Caco-2 (cell line): ENCODE data around the gene XBP1. TPM values are rescaled to one million over a fixed set of nuclear protein-coding genes. Genes with fewer than 3 reads are reported as not detected.

Source experiments
- BruUV-seq: library from RNA; stranded (reverse); fragments of 400-500 nt; replicated peaks from 2 replicates; lab custom pipeline; 2021; lab: Mats Ljungman, UMichigan
- CTCF ChIA-PET: fragments of 300-600 bp; sonication (Branson Sonifier 250); formaldehyde crosslinking; loops from one replicate; lab custom pipeline; 2022; ENCODE audit warnings: antibody characterized with exemption; lab: Charles Lee
- POLR2A ChIA-PET: fragments of 300-600 bp; sonication (Branson Sonifier 250); formaldehyde crosslinking; loops from one replicate; lab custom pipeline; 2022; ENCODE audit warnings: antibody characterized with exemption; lab: Charles Lee
- DNase-seq, 2 experiments: peaks; one replicate each; pipeline versions ENCODE4 v3.0.0 to v3.0.0-alpha.2; 2020 to 2022
- H3K27me3 ChIP-seq: replicated peaks from 2 replicates; pipeline ENCODE4 v1.6.0; 2011; ENCODE audit warnings: low read length; ENCODE audit not compliant: control insufficient read depth, insufficient read depth
- H3K36me3 ChIP-seq: 2 replicates; pipeline ENCODE4 v1.5.1; 2011; ENCODE audit warnings: low read length; ENCODE audit not compliant: control insufficient read depth, insufficient read depth
- H3K4me1 ChIP-seq: fragments of 250-450 bp; sonication (Bioruptor Pico); 2 replicates; pipeline ENCODE4 v1.5.1; 2020; ENCODE audit warnings: mild to moderate bottlenecking
- H3K4me3 ChIP-seq: 2 replicates; pipeline ENCODE4 v1.5.1; 2011; ENCODE audit warnings: low read depth, mild to moderate bottlenecking, control low read depth, low read length
- H3K9me3 ChIP-seq: fragments of 250-450 bp; sonication (Bioruptor Pico); 2 replicates; pipeline ENCODE4 v1.5.1; 2020; ENCODE audit warnings: mild to moderate bottlenecking, moderate library complexity
- H3K27ac Mint-ChIP-seq: one replicate; pipeline ENCODE4 v1.8.0; 2022; ENCODE audit warnings: mixed read lengths; ENCODE audit not compliant: unreplicated experiment
- H3K27me3 Mint-ChIP-seq: one replicate; pipeline ENCODE4 v1.8.0; 2022; ENCODE audit warnings: mixed read lengths; ENCODE audit not compliant: insufficient read depth, unreplicated experiment
- H3K36me3 Mint-ChIP-seq: one replicate; pipeline ENCODE4 v1.8.0; 2022; ENCODE audit warnings: mild to moderate bottlenecking, mixed read lengths; ENCODE audit not compliant: insufficient read depth, unreplicated experiment
- H3K4me1 Mint-ChIP-seq: one replicate; pipeline ENCODE4 v1.8.0; 2022; ENCODE audit warnings: low read depth, mixed read lengths; ENCODE audit not compliant: unreplicated experiment
- H3K4me3 Mint-ChIP-seq: one replicate; pipeline ENCODE4 v1.8.0; 2022; ENCODE audit warnings: mild to moderate bottlenecking, moderate library complexity, mixed read lengths; ENCODE audit not compliant: unreplicated experiment
- H3K9me3 Mint-ChIP-seq: one replicate; pipeline ENCODE4 v1.8.0; 2022; ENCODE audit warnings: mixed read lengths; ENCODE audit not compliant: unreplicated experiment
- intact Hi-C: fragments of 100-400 bp; cut with micrococcal nuclease; formaldehyde crosslinking; loops from one replicate; pipeline ENCODE4 v1.10.0; 2022; ENCODE audit not compliant: unreplicated experiment
- total RNA-seq: library from RNA; stranded (reverse); gene quantifications from 2 replicates; pipeline ENCODE4 v1.2.3, GENCODE V29; 2022
- TF ChIP-seq, protein P1 (sequence below), 2 experiments: fragments of 200-600 bp in 1 of 2; IDR thresholded peaks; 1 replicate in 1 of 2; 2 replicates in 1 of 2; pipeline versions ENCODE4 v1.5.1 to v1.8.0; 2011 to 2022; ENCODE audit warnings: antibody characterized with exemption in 1 of 2, control low read depth in 1 of 2, inconsistent platforms in 1 of 2, low read depth in 1 of 2, low read length in 1 of 2, mild to moderate bottlenecking in 1 of 2, moderate library complexity in 1 of 2; ENCODE audit not compliant: insufficient read depth in 1 of 2, severe bottlenecking in 1 of 2, unreplicated experiment in 1 of 2

The XBP1 gene
- total RNA-seq, 1 experiment from 2014 or later, result 215 TPM

DNA sequence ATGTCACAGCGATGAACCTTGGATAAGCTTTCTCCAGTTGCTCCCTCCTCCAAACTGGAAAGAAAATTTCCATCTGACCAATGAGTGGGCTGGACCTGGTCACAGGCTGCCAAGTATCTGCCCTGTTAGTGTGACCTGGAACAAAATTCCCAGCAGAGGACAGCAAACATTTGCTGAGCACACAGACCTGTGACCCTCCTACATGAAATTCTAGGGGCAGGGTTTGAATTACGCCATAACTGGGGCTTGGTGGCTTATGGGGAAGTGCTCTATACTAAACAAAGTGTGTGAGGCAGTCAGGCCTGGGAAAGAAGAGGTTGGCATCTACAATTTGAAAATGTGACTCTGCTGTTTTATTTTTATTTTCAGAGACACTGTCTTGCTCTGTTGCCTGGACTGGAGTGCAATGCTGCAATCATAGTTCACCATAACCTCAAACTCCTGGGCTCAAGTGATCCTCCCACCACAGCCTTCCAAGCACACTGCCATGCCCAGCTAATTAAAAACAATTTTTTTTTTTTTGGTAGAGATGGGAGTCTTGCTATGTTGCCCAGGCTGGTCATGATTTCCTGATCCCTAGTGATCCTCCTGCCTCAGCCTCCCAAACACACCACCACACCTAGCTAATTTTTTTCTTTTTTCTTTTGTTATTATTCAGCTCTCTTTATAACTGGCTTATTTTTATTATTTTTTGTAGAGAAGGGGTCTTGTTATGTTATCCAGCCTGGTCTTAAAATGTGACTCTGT is 13.6 kb upstream of the XBP1 start:
- Histone ChIP-seq H3K9me3 (no peaks in the 10 kb centered on the region), H3K36me3 (no peaks in the 10 kb centered on the region), H3K4me1 (peaks cover 85% of the 10 kb centered on the region), H3K4me3 (no peak overlapping the region), H3K27me3 (no peaks in the 10 kb centered on the region)
- Mint-ChIP-seq H3K4me1 (peaks cover 45% of the 10 kb centered on the region), H3K4me3 (peak overlapping the region; percentile 69), H3K27me3 (no peaks in the 10 kb centered on the region), H3K9me3 (no peaks in the 10 kb centered on the region), H3K36me3 (peaks cover 29% of the 10 kb centered on the region), H3K27ac (peak overlapping the region; percentile 93)
- ChIA-PET POLR2A (interaction anchor here (1.6 to 3.8 kb wide), 2 partner anchors 12 to 14 kb away, joined by 21 to 27 read pairs; partner anchors contain the start of gene XBP1), CTCF (interaction anchor here (0.7 to 1.9 kb wide), 5 partner anchors 9 to 227 kb away, joined by 3 to 9 read pairs (median 5); partner anchors contain the start of gene XBP1)
- intact Hi-C loops, result loop anchor here (2.0 to 5.0 kb wide), 2 partner anchors 15 to 68 kb away; partner anchors contain the start of gene ZNRF3
- TSS peak; percentile 59 for BruUV-seq
- TF ChIP-seq, protein P1, sequence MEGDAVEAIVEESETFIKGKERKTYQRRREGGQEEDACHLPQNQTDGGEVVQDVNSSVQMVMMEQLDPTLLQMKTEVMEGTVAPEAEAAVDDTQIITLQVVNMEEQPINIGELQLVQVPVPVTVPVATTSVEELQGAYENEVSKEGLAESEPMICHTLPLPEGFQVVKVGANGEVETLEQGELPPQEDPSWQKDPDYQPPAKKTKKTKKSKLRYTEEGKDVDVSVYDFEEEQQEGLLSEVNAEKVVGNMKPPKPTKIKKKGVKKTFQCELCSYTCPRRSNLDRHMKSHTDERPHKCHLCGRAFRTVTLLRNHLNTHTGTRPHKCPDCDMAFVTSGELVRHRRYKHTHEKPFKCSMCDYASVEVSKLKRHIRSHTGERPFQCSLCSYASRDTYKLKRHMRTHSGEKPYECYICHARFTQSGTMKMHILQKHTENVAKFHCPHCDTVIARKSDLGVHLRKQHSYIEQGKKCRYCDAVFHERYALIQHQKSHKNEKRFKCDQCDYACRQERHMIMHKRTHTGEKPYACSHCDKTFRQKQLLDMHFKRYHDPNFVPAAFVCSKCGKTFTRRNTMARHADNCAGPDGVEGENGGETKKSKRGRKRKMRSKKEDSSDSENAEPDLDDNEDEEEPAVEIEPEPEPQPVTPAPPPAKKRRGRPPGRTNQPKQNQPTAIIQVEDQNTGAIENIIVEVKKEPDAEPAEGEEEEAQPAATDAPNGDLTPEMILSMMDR (IDR thresholded peaks at IDR 0.05; ENCODE audit: insufficient read depth in 1 of 2, low read depth in 1 of 2, low read length in 1 of 2, severe bottlenecking in 1 of 2, unreplicated experiment in 1 of 2), result no peak
- DNase-seq, result peak; percentile 89 to 93

DNA sequence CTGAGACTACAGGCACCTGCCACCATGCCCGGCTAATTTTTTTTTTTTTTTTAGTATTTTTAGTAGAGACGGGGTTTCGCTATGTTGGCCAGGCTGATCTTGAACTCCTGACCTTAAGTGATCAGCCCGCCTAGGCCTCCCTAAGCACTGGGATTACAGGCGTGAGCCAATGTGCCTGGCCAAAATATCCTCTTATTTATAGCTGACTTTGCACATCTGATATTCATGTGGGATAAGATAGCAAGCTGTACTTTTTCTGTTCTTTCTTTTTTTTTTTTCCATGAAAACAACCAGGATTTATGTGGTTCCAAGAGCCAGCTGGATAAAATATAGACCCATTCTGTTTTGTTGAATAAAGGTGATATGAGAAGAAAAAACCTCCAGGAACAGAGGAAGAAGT is 12.1 kb upstream of the XBP1 start:
- Mint-ChIP-seq H3K27ac (peak overlapping the region; percentile 93), H3K27me3 (no peaks in the 10 kb centered on the region), H3K36me3 (peaks cover 17% of the 10 kb centered on the region), H3K4me3 (peak overlapping the region; percentile 69), H3K9me3 (no peaks in the 10 kb centered on the region), H3K4me1 (peaks cover 33% of the 10 kb centered on the region)
- intact Hi-C loops, result loop anchor here (2.0 to 5.0 kb wide), 2 partner anchors 16 to 70 kb away; partner anchors contain the start of gene ZNRF3
- CTCF ChIA-PET, result no interaction called here
- Histone ChIP-seq H3K36me3 (no peaks in the 10 kb centered on the region), H3K27me3 (no peaks in the 10 kb centered on the region), H3K4me3 (no peak overlapping the region), H3K9me3 (no peaks in the 10 kb centered on the region), H3K4me1 (peaks cover 84% of the 10 kb centered on the region)
- no peak for DNase-seq
- POLR2A ChIA-PET, result interaction anchor here (0.9 to 3.8 kb wide), 3 partner anchors 10 to 29 kb away, joined by 3 to 27 read pairs (median 21); partner anchors contain the start of gene XBP1
- TF ChIP-seq, protein P1 (IDR thresholded peaks at IDR 0.05; ENCODE audit: insufficient read depth in 1 of 2, low read depth in 1 of 2, low read length in 1 of 2, severe bottlenecking in 1 of 2, unreplicated experiment in 1 of 2), result no peak
- BruUV-seq, result no TSS peak

DNA sequence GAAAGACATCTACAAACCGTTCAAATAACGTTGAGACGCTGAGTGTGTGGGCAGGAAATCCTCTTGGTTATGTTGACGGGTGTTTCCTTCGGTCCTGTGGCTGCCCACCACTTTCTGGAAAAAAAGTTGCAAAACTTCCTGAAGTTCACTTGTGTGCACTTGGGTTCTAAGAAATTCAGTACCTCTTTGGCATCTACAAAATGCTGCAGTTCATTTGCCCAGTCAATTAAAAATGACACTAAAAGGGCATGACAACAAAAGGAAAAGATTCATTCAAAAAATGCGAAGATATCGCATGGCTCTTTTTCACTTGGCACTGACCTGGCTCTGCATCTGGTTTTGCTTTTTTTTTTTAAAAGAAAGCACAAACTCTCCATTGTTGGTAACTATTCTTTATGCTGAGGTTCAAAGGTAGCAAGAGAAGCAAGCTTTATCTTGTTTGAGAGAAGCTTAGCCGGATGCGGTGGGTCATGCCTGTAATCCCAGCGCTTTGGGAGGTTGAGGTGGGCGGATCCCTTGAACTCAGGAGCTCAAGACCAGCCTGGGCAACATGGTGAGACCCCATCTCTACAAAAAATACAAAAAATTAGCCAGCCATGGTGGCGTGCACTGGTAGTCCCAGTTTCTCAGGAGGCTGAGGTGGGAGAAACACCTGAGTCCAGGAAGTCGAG is 10.6 kb upstream of the XBP1 start:
- H3K4me3 ChIP-seq, result no peak overlapping the region
- H3K36me3 Mint-ChIP-seq, result peaks cover 15% of the 10 kb centered on the region
- POLR2A ChIA-PET, result interaction anchor here (0.6 to 1.1 kb wide), 2 partner anchors 10 to 248 kb away, joined by 3 to 6 read pairs; partner anchors contain the start of gene XBP1
- H3K9me3 Mint-ChIP-seq, result no peaks in the 10 kb centered on the region
- no peaks in the 10 kb centered on the region for H3K36me3 ChIP-seq
- BruUV-seq, result no TSS peak
- peak overlapping the region; percentile 12 for H3K27ac Mint-ChIP-seq
- CTCF ChIA-PET, result no interaction called here
- H3K4me1 ChIP-seq, result peaks cover 78% of the 10 kb centered on the region
- no peaks in the 10 kb centered on the region for H3K9me3 ChIP-seq
- H3K27me3 ChIP-seq, result no peaks in the 10 kb centered on the region
- peak in 1 of 2 experiments; percentile 30 for DNase-seq
- H3K4me3 Mint-ChIP-seq, result no peak overlapping the region
- peaks cover 33% of the 10 kb centered on the region for H3K4me1 Mint-ChIP-seq
- no peaks in the 10 kb centered on the region for H3K27me3 Mint-ChIP-seq
- TF ChIP-seq, protein P1 (IDR thresholded peaks at IDR 0.05; ENCODE audit: insufficient read depth in 1 of 2, low read depth in 1 of 2, low read length in 1 of 2, severe bottlenecking in 1 of 2, unreplicated experiment in 1 of 2), result no peak
- intact Hi-C loops, result loop anchor here (5.0 kb wide), 1 partner anchor 71 kb away; the partner anchor contains the start of gene ZNRF3
